Measurements from ENCODE around the gene MIPEP. TPM values are rescaled to one million over a fixed set of nuclear protein-coding genes. Genes with fewer than 3 reads are reported as not detected.

MIPEP gene
- total RNA-seq, 1 experiment from 2014 or later = 18.6 TPM

GRCh38 chr13:23792680-23793079 is 96.5 kb downstream of the MIPEP start:
- H3K9me2 ChIP-seq (ENCODE audit: insufficient read depth) = no peaks in the 10 kb centered on the region
- H3K27ac ChIP-seq = no peak overlapping the region
- no peak for DNase-seq
- H2AFZ ChIP-seq = no peak overlapping the region
- no TSS peak for BruUV-seq (replicated peaks)
- ChIA-PET CTCF (no interaction called here), POLR2A (ENCODE audit: unreplicated experiment) (no interaction called here)
- H3K4me2 ChIP-seq = no peak overlapping the region
- intact Hi-C loops (cut with micrococcal nuclease; ENCODE audit: unreplicated experiment) = no loop called here
- TF ChIP-seq EZH2 (IDR thresholded peaks at IDR 0.05; ENCODE audit: low read depth) (no peak), CTCF (conservative IDR thresholded peaks at IDR 0.05) (no peak)
- no peaks in the 10 kb centered on the region for H3K9me3 ChIP-seq (ENCODE audit: insufficient read depth, low read depth)
- H3K27me3 ChIP-seq (ENCODE audit: insufficient read depth, low read depth) = no peaks in the 10 kb centered on the region
- no peaks in the 10 kb centered on the region; the same call in 1 of the 2 replicates for H4K20me1 ChIP-seq (ENCODE audit: insufficient read depth)
- H3K4me1 ChIP-seq (replicated peaks; ENCODE audit: insufficient read depth) = no peaks in the 10 kb centered on the region
- no peaks in the 10 kb centered on the region for H3F3A ChIP-seq (ENCODE audit: insufficient read depth, low read depth)
- H3K79me2 ChIP-seq (ENCODE audit: low read depth) = no peaks in the 10 kb centered on the region
- H3K36me3 ChIP-seq (ENCODE audit: low read depth) = no peaks in the 10 kb centered on the region
- H3K4me3 ChIP-seq = no peak overlapping the region

- Histone ChIP-seq H3K4me1 (replicated peaks; ENCODE audit: insufficient read depth) (no peaks in the 10 kb centered on the region), H3K9me2 (ENCODE audit: insufficient read depth) (no peaks in the 10 kb centered on the region), H3F3A (ENCODE audit: insufficient read depth, low read depth) (no peaks in the 10 kb centered on the region), H3K27me3 (ENCODE audit: insufficient read depth, low read depth) (no peaks in the 10 kb centered on the region), H3K27ac (no peak overlapping the region), H3K4me2 (no peak overlapping the region), H2AFZ (no peak overlapping the region), H3K9me3 (ENCODE audit: insufficient read depth, low read depth) (no peaks in the 10 kb centered on the region), H4K20me1 (ENCODE audit: insufficient read depth) (no peaks in the 10 kb centered on the region; the same call in 1 of the 2 replicates), H3K79me2 (ENCODE audit: low read depth) (no peaks in the 10 kb centered on the region), H3K4me3 (no peak overlapping the region), H3K36me3 (ENCODE audit: low read depth) (no peaks in the 10 kb centered on the region)
- BruUV-seq (replicated peaks) = no TSS peak
- ChIA-PET POLR2A (ENCODE audit: unreplicated experiment) (no interaction called here), CTCF (no interaction called here)
- no peak for TF ChIP-seq CTCF (conservative IDR thresholded peaks at IDR 0.05)
- TF ChIP-seq EZH2 (IDR thresholded peaks at IDR 0.05; ENCODE audit: low read depth) = no peak
- intact Hi-C loops (cut with micrococcal nuclease; ENCODE audit: unreplicated experiment) = no loop called here
- no peak for DNase-seq
Measured at GRCh38 chr13:23790577-23791170, 98.5 kb downstream of the MIPEP start.

GRCh38 chr13:23789576-23790346 is 99.4 kb downstream of the MIPEP start:
- no peaks in the 10 kb centered on the region for H3F3A ChIP-seq (ENCODE audit: insufficient read depth, low read depth)
- no peaks in the 10 kb centered on the region; the same call in 1 of the 2 replicates for H4K20me1 ChIP-seq (ENCODE audit: insufficient read depth)
- no peak for DNase-seq
- no peak overlapping the region for H2AFZ ChIP-seq
- H3K79me2 ChIP-seq (ENCODE audit: low read depth) = no peaks in the 10 kb centered on the region
- no peaks in the 10 kb centered on the region; the same call in 1 of the 2 replicates for H3K36me3 ChIP-seq (ENCODE audit: low read depth)
- no peaks in the 10 kb centered on the region for H3K27me3 ChIP-seq (ENCODE audit: insufficient read depth, low read depth)
- no peak overlapping the region for H3K4me2 ChIP-seq
- no peak overlapping the region for H3K4me3 ChIP-seq
- CTCF ChIA-PET = no interaction called here
- no peaks in the 10 kb centered on the region for H3K9me2 ChIP-seq (ENCODE audit: insufficient read depth)
- POLR2A ChIA-PET (ENCODE audit: unreplicated experiment) = no interaction called here
- no peak overlapping the region for H3K27ac ChIP-seq
- TF ChIP-seq CTCF (conservative IDR thresholded peaks at IDR 0.05) (no peak), EZH2 (IDR thresholded peaks at IDR 0.05; ENCODE audit: low read depth) (no peak)
- H3K4me1 ChIP-seq (replicated peaks; ENCODE audit: insufficient read depth) = no peaks in the 10 kb centered on the region
- intact Hi-C loops (cut with micrococcal nuclease; ENCODE audit: unreplicated experiment) = no loop called here
- no TSS peak for BruUV-seq (replicated peaks)
- no peaks in the 10 kb centered on the region for H3K9me3 ChIP-seq (ENCODE audit: insufficient read depth, low read depth)

Measured in PC-9 (cell line).